Spleen (tissue), 11 donors: ENCODE data around the gene COG7. TPM values are rescaled to one million over a fixed set of nuclear protein-coding genes. Genes with fewer than 3 reads are reported as not detected.
A peak's percentile ranks its signal among the peaks of the same experiment; 100 is the strongest.
"Not testable (repeated sequence)": the region's sequence is repeated elsewhere in the genome, so short reads cannot be mapped to it uniquely, and the experiment has no call there.

ENCODE experiments used
- DNase-seq: peaks from one replicate; pipeline ENCODE4 v3.0.0-alpha.2; 2020
- H3K27ac ChIP-seq, 8 donors: fragments of 200-600 bp; sonication (generic) in 7 of 8; 1 replicate in 4 of 8; 2 replicates in 4 of 8; pipeline versions ENCODE4 v1.5.0 to v1.8.0; 2016 to 2021; ENCODE audit warnings: inconsistent platforms in 4 of 8, mild to moderate bottlenecking in 4 of 8, moderate library complexity in 1 of 8
- H3K27me3 ChIP-seq, 7 donors: fragments of 200-600 bp; sonication (generic) in 6 of 7; replicated peaks in 1 of 7; 1 replicate in 4 of 7; 2 replicates in 3 of 7; pipeline versions ENCODE4 v1.5.0 to v1.8.0; 2016 to 2021; ENCODE audit warnings: inconsistent platforms in 3 of 7, mild to moderate bottlenecking in 1 of 7
- H3K36me3 ChIP-seq, 6 donors: fragments of 200-600 bp; sonication (generic) in 5 of 6; 1 replicate in 4 of 6; 2 replicates in 2 of 6; pipeline versions ENCODE4 v1.5.0 to v1.8.0; 2016 to 2021; ENCODE audit warnings: inconsistent platforms in 2 of 6
- H3K4me1 ChIP-seq, 6 donors: fragments of 200-600 bp; sonication (generic) in 5 of 6; 1 replicate in 3 of 6; 2 replicates in 3 of 6; pipeline versions ENCODE4 v1.5.0 to v1.8.0; 2016 to 2021; ENCODE audit warnings: inconsistent platforms in 3 of 6
- H3K4me3 ChIP-seq, 8 donors: fragments of 200-600 bp; sonication (generic) in 7 of 8; 1 replicate in 4 of 8; 2 replicates in 4 of 8; pipeline versions ENCODE4 v1.5.0 to v1.8.0; 2016 to 2021; ENCODE audit warnings: inconsistent platforms in 4 of 8, mild to moderate bottlenecking in 4 of 8, moderate library complexity in 2 of 8
- H3K9me3 ChIP-seq, 8 donors: fragments of 200-600 bp; sonication (generic) in 7 of 8; 1 replicate in 4 of 8; 2 replicates in 4 of 8; pipeline versions ENCODE4 v1.5.0 to v1.8.0; 2016 to 2021; ENCODE audit warnings: inconsistent platforms in 4 of 8
- POLR2A ChIP-seq, 3 donors: fragments of 450-650 bp; IDR thresholded peaks; one replicate each; pipeline ENCODE4 v1.5.1; 2017; ENCODE audit warnings: antibody characterized with exemption in 3 of 3, mild to moderate bottlenecking in 1 of 3
- POLR2AphosphoS5 ChIP-seq, 3 donors: sonication (generic); formaldehyde crosslinking; IDR thresholded peaks; one replicate each; pipeline ENCODE4 v1.5.1; 2017; ENCODE audit warnings: antibody characterized with exemption in 3 of 3
- WGBS, 5 donors: extraction: QIAGEN DNeasy Blood & Tissue Kit in 3 of 5; methylation state at CpG; one replicate each; pipeline versions ENCODE4 v1.1.5 to v1.1.7; 2013 to 2018; 5-methylcytosine and 5-hydroxymethylcytosine counted together
- intact Hi-C: fragments of 100-400 bp; cut with DNase I; formaldehyde crosslinking; loops from one replicate; pipeline ENCODE4 v1.15.0; 2023; ENCODE audit warnings: low total_unique reads
- polyA plus RNA-seq, 3 donors: library from polyadenylated mRNA; stranded (reverse); fragments of 200-250 nt; gene quantifications; one replicate each; pipeline ENCODE4 v1.2.1, GENCODE V29; 2013
- total RNA-seq, 7 donors: library from RNA; depleted of rRNA in 3 of 7; stranded (reverse); fragments of >200 nt in 3 of 7; fragmentation: NEBNext Ultra II Directional in 4 of 7; extraction: Animal tissue kit (Norgen Biotek cat#: 25700) in 4 of 7; gene quantifications; one replicate each; pipeline versions ENCODE4 v1.1.0 to v1.2.1, GENCODE V29; 2016 to 2021
- TF ChIP-seq, protein P1 (sequence below), 11 experiments: fragments of 200-600 bp in 7 of 11; fragments of 450-650 bp in 4 of 11; sonication (generic) in 4 of 11; IDR thresholded peaks in 8 of 11; conservative IDR thresholded peaks in 3 of 11; 1 replicate in 7 of 11; 2 replicates in 4 of 11; pipeline versions ENCODE4 v1.4.0 to v1.8.0; 2016 to 2021; ENCODE audit warnings: antibody characterized with exemption in 11 of 11, inconsistent platforms in 4 of 11, mild to moderate bottlenecking in 1 of 11
- donor health status: healthy with polysubstance abuse.
- donor health status: DM: no; HTN: no; CAD: no; lungs with moderate emphysema.
- donor health status: DM: no; HTN: no; CAD: no.
- donor health status: Bipolar disorder and iron deficiency.
- donor health status: healthy.
- donor health status: DM: no; HTN: no; CAD: no.
- donor health status: DM: yes; HTN: yes; CAD: no.

COG7 gene
- total and polyA plus RNA-seq, 10 donors, result 9.6 to 25.5 (median 18.8) TPM

DNA sequence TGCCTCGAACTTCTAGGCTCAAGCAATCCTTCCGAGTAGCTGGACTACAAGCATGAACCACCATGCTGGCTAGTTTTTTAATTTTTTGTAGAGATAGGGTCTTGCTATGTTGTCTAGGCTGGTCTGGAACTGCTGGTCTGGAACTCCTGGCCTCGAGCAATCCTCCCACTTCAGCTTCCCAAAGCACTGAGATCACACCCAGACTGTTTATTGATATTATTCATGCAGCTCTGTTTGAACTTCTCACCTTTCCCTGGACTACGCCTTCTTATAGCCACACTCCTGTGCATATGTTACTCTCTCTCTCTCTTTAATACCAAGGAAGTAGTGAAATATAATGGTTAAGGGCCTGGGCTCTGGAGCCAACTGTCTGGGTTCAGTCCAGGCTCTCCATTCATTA, 4.6 kb downstream of the COG7 start:
- Histone ChIP-seq H3K27me3 (no peaks in the 10 kb centered on the region), H3K4me1 (peaks cover 8 to 47% (median 31%) of the 10 kb centered on the region in 6 donors), H3K4me3 (no peak overlapping the region), H3K27ac (no peak overlapping the region), H3K9me3 (no peaks in the 10 kb centered on the region), H3K36me3 (peaks cover 0 to 33% (median 22%) of the 10 kb centered on the region in 6 donors)
- intact Hi-C loops, result no loop called here
- TF ChIP-seq POLR2AphosphoS5 (IDR thresholded peaks at IDR 0.05), result no peak
- no peak for TF ChIP-seq POLR2A (IDR thresholded peaks at IDR 0.05)
- TF ChIP-seq, protein P1, sequence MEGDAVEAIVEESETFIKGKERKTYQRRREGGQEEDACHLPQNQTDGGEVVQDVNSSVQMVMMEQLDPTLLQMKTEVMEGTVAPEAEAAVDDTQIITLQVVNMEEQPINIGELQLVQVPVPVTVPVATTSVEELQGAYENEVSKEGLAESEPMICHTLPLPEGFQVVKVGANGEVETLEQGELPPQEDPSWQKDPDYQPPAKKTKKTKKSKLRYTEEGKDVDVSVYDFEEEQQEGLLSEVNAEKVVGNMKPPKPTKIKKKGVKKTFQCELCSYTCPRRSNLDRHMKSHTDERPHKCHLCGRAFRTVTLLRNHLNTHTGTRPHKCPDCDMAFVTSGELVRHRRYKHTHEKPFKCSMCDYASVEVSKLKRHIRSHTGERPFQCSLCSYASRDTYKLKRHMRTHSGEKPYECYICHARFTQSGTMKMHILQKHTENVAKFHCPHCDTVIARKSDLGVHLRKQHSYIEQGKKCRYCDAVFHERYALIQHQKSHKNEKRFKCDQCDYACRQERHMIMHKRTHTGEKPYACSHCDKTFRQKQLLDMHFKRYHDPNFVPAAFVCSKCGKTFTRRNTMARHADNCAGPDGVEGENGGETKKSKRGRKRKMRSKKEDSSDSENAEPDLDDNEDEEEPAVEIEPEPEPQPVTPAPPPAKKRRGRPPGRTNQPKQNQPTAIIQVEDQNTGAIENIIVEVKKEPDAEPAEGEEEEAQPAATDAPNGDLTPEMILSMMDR (IDR thresholded peaks at IDR 0.05 in 8 of 11, conservative IDR thresholded peaks at IDR 0.05 in 3 of 11), result no peak
- 86 to 94% (median 90%) methylated on average over 4 of the region's 4 CpGs for WGBS, 5 donors
- DNase-seq, result no peak

DNA sequence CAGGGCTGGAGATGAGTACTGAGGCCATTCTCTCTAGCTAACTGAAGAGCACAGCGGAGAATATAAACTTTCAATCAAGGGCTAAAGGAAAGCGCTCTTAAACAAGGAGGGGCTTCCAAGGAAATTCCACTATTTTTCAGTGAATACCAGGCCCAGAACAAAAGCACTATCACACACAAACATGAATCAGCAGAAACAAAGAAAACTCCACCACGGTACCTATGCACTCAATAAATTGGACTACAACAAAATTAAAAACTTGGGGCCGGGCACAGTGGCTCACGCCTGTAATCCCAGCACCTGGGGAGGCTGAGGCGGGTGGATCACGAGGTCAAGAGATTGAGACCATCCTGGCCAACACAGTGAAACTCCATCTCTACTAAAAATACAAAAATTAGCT, 15.4 kb downstream of the COG7 start:
- intact Hi-C loops, DNase-seq, H3K4me3 ChIP-seq, H3K27me3 ChIP-seq, H3K9me3 ChIP-seq, H3K27ac ChIP-seq: not testable (repeated sequence)
- 92 to 98% (median 96%) methylated on average over 7 of the region's 7 CpGs for WGBS, 5 donors
- Histone ChIP-seq H3K36me3 (peaks cover 0 to 89% (median 53%) of the 10 kb centered on the region in 6 donors), H3K4me1 (peaks cover 0 to 22% (median 9%) of the 10 kb centered on the region in 6 donors)

DNA sequence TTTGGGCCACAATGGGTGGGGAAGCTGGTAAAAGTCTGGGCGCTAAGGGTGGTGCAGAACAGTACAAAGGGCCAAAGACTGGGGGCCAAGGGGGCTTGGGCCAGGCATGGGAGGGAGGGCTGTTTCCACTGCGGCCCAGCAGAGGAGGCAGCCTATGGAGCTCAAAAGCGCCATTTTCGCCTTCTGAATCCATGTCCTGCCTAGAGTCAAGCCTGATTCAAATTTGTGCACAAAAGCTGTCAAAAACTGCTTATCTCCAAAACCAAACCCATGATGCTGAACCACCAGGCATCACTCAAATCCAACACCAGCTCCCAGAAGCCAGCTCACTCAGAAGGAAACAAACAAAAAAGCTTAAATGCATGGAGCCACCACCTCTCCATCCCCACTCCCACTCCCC, 16.0 kb downstream of the COG7 start:
- intact Hi-C loops, result no loop called here
- DNase-seq, result no peak
- no peak overlapping the region for H3K27ac ChIP-seq
- WGBS, 5 donors, result 95 to 100% (median 97%) methylated on average over 4 of the region's 4 CpGs
- H3K4me3 ChIP-seq, result no peak overlapping the region
- TF ChIP-seq POLR2A (IDR thresholded peaks at IDR 0.05), result no peak
- TF ChIP-seq, protein P1 (IDR thresholded peaks at IDR 0.05 in 8 of 11, conservative IDR thresholded peaks at IDR 0.05 in 3 of 11), result no peak
- TF ChIP-seq POLR2AphosphoS5 (IDR thresholded peaks at IDR 0.05), result no peak
- H3K27me3 ChIP-seq, result no peaks in the 10 kb centered on the region
- H3K36me3 ChIP-seq, result peaks cover 0 to 89% (median 53%) of the 10 kb centered on the region in 6 donors
- no peaks in the 10 kb centered on the region for H3K9me3 ChIP-seq
- H3K4me1 ChIP-seq, result peaks cover 0 to 22% (median 9%) of the 10 kb centered on the region in 6 donors

DNA sequence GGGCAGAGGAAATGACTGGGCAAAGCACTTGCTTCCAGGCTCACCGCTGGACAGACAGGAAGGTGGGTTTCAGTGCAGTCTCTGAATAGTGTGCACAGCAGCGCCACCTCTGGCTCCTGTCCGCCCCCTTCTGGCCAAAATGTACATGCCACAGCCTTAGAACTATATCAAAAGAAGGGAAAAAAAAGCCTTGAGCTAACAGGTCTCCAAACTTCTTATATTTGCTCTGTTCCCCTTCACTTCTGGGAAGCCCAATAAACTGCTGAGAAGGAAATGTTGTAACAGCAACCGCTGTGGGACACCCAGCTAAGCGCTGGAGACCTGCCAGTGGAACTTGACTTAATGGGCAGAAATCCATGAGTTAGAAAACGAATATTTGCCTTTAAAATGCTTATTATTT, 17.5 kb downstream of the COG7 start:
- peak; percentile 82 for DNase-seq
- 25 to 53% (median 33%) methylated on average over 6 of the region's 6 CpGs for WGBS, 5 donors
- Histone ChIP-seq H3K9me3 (no peaks in the 10 kb centered on the region), H3K27me3 (no peaks in the 10 kb centered on the region), H3K36me3 (peaks cover 0 to 89% (median 52%) of the 10 kb centered on the region in 6 donors), H3K27ac (peak overlapping the region in 2 of 8 donors; percentile 3 to 28), H3K4me3 (no peak overlapping the region), H3K4me1 (peaks cover 0 to 22% (median 9%) of the 10 kb centered on the region in 6 donors)
- no peak for TF ChIP-seq POLR2A (IDR thresholded peaks at IDR 0.05)
- TF ChIP-seq, protein P1 (IDR thresholded peaks at IDR 0.05 in 8 of 11, conservative IDR thresholded peaks at IDR 0.05 in 3 of 11), result peak; percentile 44 to 86 (median 74)
- intact Hi-C loops, result no loop called here

DNA sequence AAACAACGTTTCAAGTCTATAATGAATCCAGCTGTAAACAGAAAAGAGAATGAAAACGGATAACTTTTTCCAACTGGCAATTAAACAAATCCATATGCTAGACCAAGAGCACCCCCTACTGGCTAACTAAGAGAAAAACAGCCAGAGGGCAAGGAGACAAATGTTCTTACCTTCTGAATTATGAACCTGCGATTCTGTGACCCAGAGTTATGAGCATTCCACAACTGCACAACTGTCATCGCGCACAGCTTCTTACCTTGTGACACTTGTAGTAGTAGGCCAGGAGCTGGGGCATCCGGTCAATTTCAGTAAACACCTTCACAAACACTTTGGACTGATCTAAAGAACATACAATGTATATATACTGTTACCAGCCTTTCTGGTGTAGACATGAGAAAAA, 18.6 kb downstream of the COG7 start:
- Histone ChIP-seq H3K4me3 (no peak overlapping the region), H3K27ac (no peak overlapping the region), H3K9me3 (no peaks in the 10 kb centered on the region), H3K36me3 (peaks cover 0 to 89% (median 57%) of the 10 kb centered on the region in 6 donors), H3K27me3 (no peaks in the 10 kb centered on the region), H3K4me1 (peaks cover 0 to 22% (median 9%) of the 10 kb centered on the region in 6 donors)
- intact Hi-C loops, result loop anchor here (5.0 kb wide), 1 partner anchor 252 kb away; the partner anchor contains the start of gene SCNN1G
- TF ChIP-seq, protein P1 (IDR thresholded peaks at IDR 0.05 in 8 of 11, conservative IDR thresholded peaks at IDR 0.05 in 3 of 11), result peak; percentile 69 to 90 (median 83)
- TF ChIP-seq POLR2A (IDR thresholded peaks at IDR 0.05), result no peak
- WGBS, 5 donors, result 34 to 51% (median 44%) methylated on average over 6 of the region's 6 CpGs
- DNase-seq, result no peak
